GM13976 (cell line): ENCODE results near the gene P2RX4.

ENCODE experiments used
- DNase-seq: peaks from one replicate; pipeline ENCODE4 v3.0.0; 2012; ENCODE audit warnings: low spot score
- CTCF ChIP-seq: IDR thresholded peaks from 2 replicates; pipeline ENCODE4 v1.5.1; 2012; ENCODE audit warnings: borderline replicate concordance, mild to moderate bottlenecking; ENCODE audit not compliant: insufficient read depth; ENCODE audit errors: extremely low read depth, missing control alignments, control extremely low read depth
- in situ Hi-C: fragments of 300-500 bp; cut with MboI; formaldehyde crosslinking; loops from one replicate; pipeline ENCODE4 v1.12.0; 2022; ENCODE audit warnings: low sequenced_read_pairs, mixed read lengths, inconsistent platforms; ENCODE audit not compliant: unreplicated experiment

Gene P2RX4

DNA sequence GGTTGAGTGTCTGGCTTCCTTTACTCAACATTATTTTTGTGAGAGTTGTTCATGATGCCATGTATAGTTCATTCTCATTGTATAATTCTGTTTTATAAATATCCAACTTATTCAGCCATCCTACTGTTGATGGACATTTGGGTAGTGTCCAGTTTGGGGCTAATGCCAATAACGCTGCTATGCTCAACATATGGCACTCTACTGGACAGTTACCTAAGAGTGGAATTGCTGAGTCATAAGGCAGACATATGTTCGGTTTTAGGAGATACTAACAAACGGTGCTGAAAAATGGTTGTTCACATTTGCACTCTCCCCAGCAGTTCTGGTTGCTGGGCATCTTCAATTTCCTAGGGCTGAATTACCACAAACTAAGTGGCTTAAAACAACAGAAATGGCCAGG, 28.7 kb upstream of the P2RX4 start:
- in situ Hi-C loops: no loop called here
- no peak for TF ChIP-seq CTCF
- DNase-seq: no peak

DNA sequence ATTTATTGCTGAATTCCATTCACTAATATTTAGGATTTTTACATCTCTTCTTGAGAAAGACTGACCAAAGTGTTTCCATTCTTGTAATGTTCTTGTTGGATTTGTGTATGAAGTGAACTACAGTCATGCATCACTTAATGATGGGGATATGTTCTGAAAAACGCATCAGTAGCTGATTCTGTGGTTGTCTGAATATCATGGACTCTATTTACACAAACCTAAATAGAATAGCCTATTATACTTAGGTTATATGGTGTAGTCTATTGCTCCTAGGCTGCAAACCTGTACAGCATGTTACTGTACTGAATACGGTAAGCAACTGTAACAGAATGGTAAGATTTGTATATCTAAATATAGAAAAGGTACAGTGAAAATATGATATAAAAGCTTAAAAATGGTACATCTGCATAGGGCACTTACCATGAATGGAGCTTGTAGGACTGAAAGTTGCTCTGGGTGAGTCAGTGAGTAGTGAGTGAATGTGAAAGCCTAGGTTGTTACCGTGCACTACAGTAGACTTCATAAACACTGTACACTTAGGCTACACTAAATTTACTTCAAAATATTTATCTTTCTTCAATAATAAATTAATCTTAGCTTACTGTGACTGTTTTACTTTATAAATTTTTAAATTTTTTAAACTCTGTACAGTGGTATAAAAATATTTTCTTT, 27.6 kb upstream of the P2RX4 start:
- no peak for DNase-seq
- TF ChIP-seq CTCF: no peak
- in situ Hi-C loops: no loop called here

DNA sequence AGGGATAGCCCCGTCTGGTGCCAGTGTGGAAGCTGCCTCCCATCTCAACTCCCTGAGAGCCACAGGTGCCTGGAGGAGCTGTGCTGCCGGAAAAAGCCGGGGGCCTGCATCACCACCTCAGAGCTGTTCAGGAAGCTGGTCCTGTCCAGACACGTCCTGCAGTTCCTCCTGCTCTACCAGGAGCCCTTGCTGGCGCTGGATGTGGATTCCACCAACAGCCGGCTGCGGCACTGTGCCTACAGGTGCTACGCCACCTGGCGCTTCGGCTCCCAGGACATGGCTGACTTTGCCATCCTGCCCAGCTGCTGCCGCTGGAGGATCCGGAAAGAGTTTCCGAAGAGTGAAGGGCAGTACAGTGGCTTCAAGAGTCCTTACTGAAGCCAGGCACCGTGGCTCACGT, 25.5 kb upstream of the P2RX4 start:
- in situ Hi-C loops: no loop called here
- TF ChIP-seq CTCF: no peak
- DNase-seq: no peak

DNA sequence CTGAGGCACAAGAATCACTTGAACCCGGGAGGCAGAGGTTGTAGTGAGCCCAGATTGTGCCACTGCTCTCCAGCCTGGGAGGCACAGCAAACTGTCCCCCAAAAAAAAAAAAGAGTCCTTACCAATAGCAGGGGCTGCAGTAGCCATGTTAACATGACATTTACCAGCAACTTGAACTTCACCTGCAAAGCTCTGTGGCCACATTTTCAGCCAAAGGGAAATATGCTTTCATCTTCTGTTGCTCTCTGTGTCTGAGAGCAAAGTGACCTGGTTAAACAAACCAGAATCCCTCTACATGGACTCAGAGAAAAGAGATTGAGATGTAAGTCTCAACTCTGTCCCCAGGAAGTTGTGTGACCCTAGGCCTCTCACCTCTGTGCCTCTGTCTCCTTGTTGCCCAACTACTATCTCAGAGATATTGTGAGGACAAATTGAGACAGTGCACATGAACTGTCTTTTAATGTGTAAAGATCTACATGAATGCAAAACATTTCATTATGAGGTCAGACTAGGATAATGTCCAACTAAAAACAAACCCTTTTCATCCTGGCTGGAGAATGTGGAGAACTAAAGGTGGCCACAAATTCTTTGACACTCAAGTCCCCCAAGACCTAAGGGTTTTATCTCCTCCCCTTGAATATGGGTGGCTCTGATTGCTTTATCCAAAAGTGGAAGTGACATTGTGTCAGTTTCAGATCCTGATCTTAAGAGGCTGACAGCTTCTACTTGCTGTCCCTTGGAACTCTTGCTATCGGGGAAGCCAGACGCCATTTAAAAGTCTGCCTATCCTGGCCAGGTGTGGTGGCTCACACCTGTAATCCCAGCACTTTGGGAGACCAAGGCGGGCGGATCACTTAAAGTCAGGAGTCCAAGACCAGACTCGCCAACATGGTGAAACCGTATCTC, 24.7 kb upstream of the P2RX4 start:
- no peak for TF ChIP-seq CTCF
- in situ Hi-C loops: no loop called here
- no peak for DNase-seq

- TF ChIP-seq CTCF: no peak
- in situ Hi-C loops: no loop called here
- no peak for DNase-seq
Observed at GRCh38 chr12:121186826-121187225, 23.1 kb upstream of the P2RX4 start.

GRCh38 chr12:121187501-121187900, 22.4 kb upstream of the P2RX4 start:
- in situ Hi-C loops: no loop called here
- TF ChIP-seq CTCF: no peak
- no peak for DNase-seq
